MCF 10A (cell line): ENCODE results near the gene SLC9A7. TPM values are rescaled to one million over a fixed set of nuclear protein-coding genes. Genes with fewer than 3 reads are reported as not detected.
A peak's percentile ranks its signal among the peaks of the same experiment; 100 is the strongest.
"Not testable (repeated sequence)": the region's sequence is repeated elsewhere in the genome, so short reads cannot be mapped to it uniquely, and the experiment has no call there.

Experiments used
- BruUV-seq: library from RNA; stranded (reverse); fragments of 400-500 nt; replicated peaks from 2 replicates; lab custom pipeline; 2021; lab: Mats Ljungman, UMichigan
- CTCF ChIA-PET: fragments of 300-600 bp; sonication (Branson Sonifier 250); formaldehyde crosslinking; extraction: SDS; loops from one replicate; lab custom pipeline; 2021; ENCODE audit warnings: antibody characterized with exemption, inconsistent platforms; lab: Yijun Ruan, JAX
- POLR2A ChIA-PET: fragments of 300-600, 350-650 bp; sonication (Branson Sonifier 250); formaldehyde crosslinking; extraction: SDS; loops from one replicate; lab custom pipeline; 2020; ENCODE audit warnings: antibody characterized with exemption, inconsistent platforms; lab: Yijun Ruan, JAX
- DNase-seq: peaks from one replicate; pipeline ENCODE4 v3.0.0-alpha.2; 2018; ENCODE audit not compliant: unreplicated experiment
- H3K27ac Mint-ChIP-seq: one replicate; pipeline ENCODE4 v1.8.0; 2022; ENCODE audit warnings: mild to moderate bottlenecking, low read depth, mixed read lengths; ENCODE audit not compliant: unreplicated experiment
- H3K27me3 Mint-ChIP-seq: one replicate; pipeline ENCODE4 v1.8.0; 2022; ENCODE audit warnings: mixed read lengths; ENCODE audit not compliant: insufficient read depth, unreplicated experiment
- H3K36me3 Mint-ChIP-seq: one replicate; pipeline ENCODE4 v1.8.0; 2022; ENCODE audit warnings: mild to moderate bottlenecking, moderate library complexity, mixed read lengths; ENCODE audit not compliant: insufficient read depth, unreplicated experiment
- H3K4me1 Mint-ChIP-seq: one replicate; pipeline ENCODE4 v1.8.0; 2022; ENCODE audit warnings: mixed read lengths; ENCODE audit not compliant: insufficient read depth, unreplicated experiment
- H3K4me3 Mint-ChIP-seq: one replicate; pipeline ENCODE4 v1.8.0; 2022; ENCODE audit warnings: mild to moderate bottlenecking, moderate library complexity, mixed read lengths; ENCODE audit not compliant: unreplicated experiment
- H3K9me3 Mint-ChIP-seq: one replicate; pipeline ENCODE4 v1.8.0; 2022; ENCODE audit warnings: mixed read lengths; ENCODE audit not compliant: unreplicated experiment
- intact Hi-C: fragments of 100-400 bp; cut with micrococcal nuclease; formaldehyde crosslinking; loops from 2 replicates; pipeline ENCODE4 v1.14.1; 2022
- total RNA-seq: library from RNA; stranded (reverse); gene quantifications from 2 replicates; pipeline ENCODE4 v1.2.3, GENCODE V29; 2022
- TF ChIP-seq, protein P1 (sequence below): fragments of 200-600 bp; IDR thresholded peaks from one replicate; pipeline ENCODE4 v1.8.0; 2022; ENCODE audit warnings: antibody characterized with exemption, mild to moderate bottlenecking; ENCODE audit not compliant: unreplicated experiment

Gene SLC9A7
- total RNA-seq, 1 experiment from 2014 or later = 28.3 TPM

DNA sequence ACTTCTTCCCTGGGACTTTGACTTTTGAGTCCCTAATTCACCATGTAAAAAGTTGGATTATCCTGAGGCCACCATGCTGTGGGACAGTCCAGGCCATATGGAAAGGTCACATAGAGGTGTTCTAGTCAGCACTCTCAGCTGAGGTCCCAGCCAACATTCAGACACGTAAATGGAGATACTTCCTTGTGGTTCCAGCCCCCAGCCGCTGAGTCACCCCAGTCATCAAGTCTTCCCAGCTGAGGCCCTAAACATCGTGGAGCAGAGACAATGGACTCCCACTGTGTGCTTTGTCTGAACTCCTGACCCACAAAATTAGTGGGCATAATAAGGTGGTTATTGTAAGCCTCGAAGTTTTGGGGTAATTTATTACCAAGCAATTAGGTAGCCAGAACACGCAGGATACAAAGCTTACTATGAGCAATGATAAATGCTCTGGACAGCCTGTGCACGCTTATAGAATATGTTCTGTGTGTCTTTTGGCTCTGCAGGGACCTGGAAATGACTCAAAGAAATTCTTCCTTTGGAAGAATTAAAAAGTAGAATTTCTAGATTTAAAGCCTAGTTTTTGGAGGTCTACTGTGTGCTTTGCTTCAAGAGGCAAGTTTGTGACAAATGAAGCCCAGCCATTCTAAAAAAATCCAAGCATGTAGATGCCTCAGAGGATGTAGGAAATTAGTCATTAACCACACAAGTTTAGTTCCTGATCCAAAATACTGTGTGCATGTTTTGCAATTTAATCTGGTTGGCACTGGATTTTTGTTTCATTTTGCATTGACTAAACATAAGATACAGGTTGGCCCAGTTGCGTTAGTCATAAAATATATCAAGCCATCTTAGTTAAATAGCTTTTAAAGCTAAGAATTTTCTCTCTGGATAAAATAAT is 33.2 kb upstream of the SLC9A7 start:
- ChIA-PET CTCF (interaction anchor here (0.8 to 2.5 kb wide), 3 partner anchors 10 to 34 kb away, joined by 3 to 17 read pairs (median 4); partner anchors contain the start of gene SLC9A7), POLR2A (interaction anchor here (0.6 to 2.7 kb wide), 8 partner anchors 14 to 216 kb away, joined by 3 to 21 read pairs (median 4); partner anchors contain the start of genes RP2 and SLC9A7)
- Mint-ChIP-seq H3K9me3 (no peaks in the 10 kb centered on the region), H3K36me3 (no peaks in the 10 kb centered on the region), H3K4me3 (peak overlapping the region; percentile 47), H3K4me1 (no peaks in the 10 kb centered on the region), H3K27ac (peak overlapping the region; percentile 76), H3K27me3 (peaks cover 13% of the 10 kb centered on the region)
- TF ChIP-seq, protein P1, sequence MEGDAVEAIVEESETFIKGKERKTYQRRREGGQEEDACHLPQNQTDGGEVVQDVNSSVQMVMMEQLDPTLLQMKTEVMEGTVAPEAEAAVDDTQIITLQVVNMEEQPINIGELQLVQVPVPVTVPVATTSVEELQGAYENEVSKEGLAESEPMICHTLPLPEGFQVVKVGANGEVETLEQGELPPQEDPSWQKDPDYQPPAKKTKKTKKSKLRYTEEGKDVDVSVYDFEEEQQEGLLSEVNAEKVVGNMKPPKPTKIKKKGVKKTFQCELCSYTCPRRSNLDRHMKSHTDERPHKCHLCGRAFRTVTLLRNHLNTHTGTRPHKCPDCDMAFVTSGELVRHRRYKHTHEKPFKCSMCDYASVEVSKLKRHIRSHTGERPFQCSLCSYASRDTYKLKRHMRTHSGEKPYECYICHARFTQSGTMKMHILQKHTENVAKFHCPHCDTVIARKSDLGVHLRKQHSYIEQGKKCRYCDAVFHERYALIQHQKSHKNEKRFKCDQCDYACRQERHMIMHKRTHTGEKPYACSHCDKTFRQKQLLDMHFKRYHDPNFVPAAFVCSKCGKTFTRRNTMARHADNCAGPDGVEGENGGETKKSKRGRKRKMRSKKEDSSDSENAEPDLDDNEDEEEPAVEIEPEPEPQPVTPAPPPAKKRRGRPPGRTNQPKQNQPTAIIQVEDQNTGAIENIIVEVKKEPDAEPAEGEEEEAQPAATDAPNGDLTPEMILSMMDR = no peak
- no TSS peak for BruUV-seq
- intact Hi-C loops = loop anchor here (1.0 to 2.0 kb wide), 2 partner anchors 21 to 33 kb away; partner anchors contain the start of gene SLC9A7
- peak; percentile 92 for DNase-seq

DNA sequence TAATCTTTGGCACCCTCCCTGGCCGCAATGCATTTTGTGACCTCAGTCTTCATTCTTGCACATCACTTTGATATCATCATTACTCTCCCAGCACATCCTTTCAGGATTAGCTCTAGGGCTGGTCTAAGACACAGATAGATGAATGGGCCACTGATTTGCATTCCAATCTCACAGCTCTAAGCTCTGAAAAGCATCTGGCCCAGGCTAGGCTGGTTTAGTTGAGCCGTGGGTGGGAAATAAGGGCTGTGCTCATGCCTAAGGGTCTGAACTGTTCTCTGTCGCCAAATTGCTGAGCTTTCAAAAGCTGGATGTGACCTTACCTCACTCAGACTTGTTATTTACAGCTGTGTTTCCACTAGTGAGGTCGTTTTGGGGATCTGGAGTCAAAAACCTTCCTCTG is 30.0 kb upstream of the SLC9A7 start:
- no TSS peak for BruUV-seq
- Mint-ChIP-seq H3K9me3 (no peaks in the 10 kb centered on the region), H3K27me3 (peaks cover 11% of the 10 kb centered on the region)

DNA sequence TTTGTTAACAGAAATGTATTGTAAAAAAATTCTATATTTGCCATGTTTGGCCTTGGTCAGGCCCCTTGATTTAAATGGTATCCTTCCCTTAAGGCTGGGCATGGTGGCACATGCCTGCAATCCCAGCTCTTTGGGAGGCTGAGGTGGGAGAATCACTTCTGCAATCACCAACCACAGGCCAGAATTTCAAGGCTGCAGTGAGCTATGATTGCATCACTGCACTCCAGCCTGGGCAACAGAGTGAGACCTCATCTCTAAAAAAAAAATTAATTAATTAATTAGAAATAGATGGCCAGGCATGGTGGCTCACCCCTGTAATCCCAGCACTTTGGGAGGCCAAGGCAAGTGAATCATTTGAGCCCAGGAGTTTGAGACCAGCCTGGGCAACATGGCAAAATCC is 25.5 kb upstream of the SLC9A7 start:
- H3K27ac Mint-ChIP-seq, CTCF ChIA-PET, intact Hi-C loops, H3K9me3 Mint-ChIP-seq, H3K36me3 Mint-ChIP-seq, H3K4me1 Mint-ChIP-seq, H3K4me3 Mint-ChIP-seq, DNase-seq, BruUV-seq, POLR2A ChIA-PET: not testable (repeated sequence)
- peaks cover 37% of the 10 kb centered on the region for H3K27me3 Mint-ChIP-seq

More for the DNA sequence above, 30.0 kb upstream of the SLC9A7 start:
- ChIA-PET CTCF (interaction anchor here (0.7 kb wide), 1 partner anchor 32 kb away, joined by 3 read pairs; no protein-coding TSS in a partner anchor), POLR2A (interaction anchor here (0.5 to 1.0 kb wide), 2 partner anchors 12 to 191 kb away, joined by 3 to 6 read pairs; no protein-coding TSS in a partner anchor)
- TF ChIP-seq, protein P1 = no peak
- H3K27ac Mint-ChIP-seq = no peak overlapping the region
- no peak overlapping the region for H3K4me3 Mint-ChIP-seq
- H3K36me3 Mint-ChIP-seq = no peaks in the 10 kb centered on the region
- H3K4me1 Mint-ChIP-seq = no peaks in the 10 kb centered on the region
- no peak for DNase-seq
- intact Hi-C loops = no loop called here

DNA sequence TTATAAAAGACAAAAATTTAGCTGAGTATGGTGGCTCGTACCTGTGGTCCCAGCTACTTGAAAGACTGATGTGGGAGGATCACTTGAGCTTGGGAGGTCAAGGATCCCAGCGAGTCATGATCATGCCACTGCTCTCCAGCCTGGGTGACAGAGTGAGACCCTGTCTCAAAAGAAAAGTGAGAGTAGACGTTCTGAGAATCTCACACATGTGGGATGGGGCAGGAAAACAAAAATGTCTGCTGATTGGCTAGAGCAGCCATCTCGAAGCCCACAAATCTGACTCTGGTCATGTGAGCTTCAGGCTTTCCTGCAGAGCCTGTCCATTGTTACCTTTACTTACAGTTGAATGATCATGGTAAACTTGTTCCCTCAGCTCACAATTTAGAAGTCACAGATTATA is 23.1 kb upstream of the SLC9A7 start:
- no TSS peak for BruUV-seq
- Mint-ChIP-seq H3K27me3 (peaks cover 60% of the 10 kb centered on the region), H3K4me3 (no peak overlapping the region), H3K36me3 (no peaks in the 10 kb centered on the region), H3K9me3 (no peaks in the 10 kb centered on the region), H3K4me1 (no peaks in the 10 kb centered on the region), H3K27ac (no peak overlapping the region)
- POLR2A ChIA-PET = interaction anchor here (0.6 kb wide), 1 partner anchor 197 kb away, joined by 3 read pairs; no protein-coding TSS in a partner anchor
- intact Hi-C loops = no loop called here
- no peak for DNase-seq
- CTCF ChIA-PET = interaction anchor here (1.1 kb wide), 1 partner anchor 10 kb away, joined by 4 read pairs; no protein-coding TSS in a partner anchor
- TF ChIP-seq, protein P1 = no peak
